Measurements from ENCODE around the gene ZFC3H1. TPM values are rescaled to one million over a fixed set of nuclear protein-coding genes. Genes with fewer than 3 reads are reported as not detected.

Gene ZFC3H1
- total and polyA plus RNA-seq, 2 of the 8 experiments (the other 6 are each of a cell fraction or from before 2014, with no cell fraction given) = 20.0 to 32.4 TPM

DNA sequence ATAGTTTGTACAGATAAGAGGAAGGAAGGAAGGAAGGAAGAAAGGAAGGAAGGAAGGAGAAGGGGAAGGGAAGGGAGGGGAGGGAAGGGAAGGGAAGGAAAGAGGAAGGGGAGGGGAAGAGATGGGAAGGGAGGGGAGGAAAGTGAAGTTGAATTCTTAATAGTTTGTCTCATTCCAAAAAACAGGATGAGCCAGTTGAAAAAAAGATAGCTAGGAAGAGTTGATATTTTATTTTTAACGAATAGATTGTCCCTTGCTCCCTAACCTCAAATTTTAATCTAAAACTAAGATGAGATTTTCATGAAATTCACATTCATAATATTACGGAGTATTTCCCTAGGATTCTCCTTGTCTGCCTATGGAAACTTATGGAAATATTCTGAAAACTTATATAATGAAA lies 80.7 kb downstream of the ZFC3H1 start:
- no peak for DNase-seq (ENCODE audit: low read depth in 1 of 2, low spot score in 2 of 2)
- H3K36me3 ChIP-seq (ENCODE audit: control insufficient read depth in 2 of 4, insufficient read depth in 4 of 4, low read length in 3 of 4) = no peaks in the 10 kb centered on the region

More for the DNA sequence above, 80.7 kb downstream of the ZFC3H1 start:
- no peak overlapping the region for H3K23ac ChIP-seq (ENCODE audit: insufficient read length)
- H2BK20ac ChIP-seq (ENCODE audit: low read length) = no peak overlapping the region
- no peak overlapping the region for H3K18ac ChIP-seq (ENCODE audit: extremely low read depth, low read length)
- FAIRE-seq = no peak
- H3K56ac ChIP-seq (replicated peaks; ENCODE audit: insufficient read length, low read depth, low read length) = no peak overlapping the region
- H2BK5ac ChIP-seq (ENCODE audit: low read depth, low read length) = no peak overlapping the region
- H2BK15ac ChIP-seq (ENCODE audit: low read length) = no peak overlapping the region
- ChIA-PET CTCF (ENCODE audit: partially characterized antibody) (no interaction called here), POLR2A (ENCODE audit: partially characterized antibody) (no interaction called here)
- TF ChIP-seq ZNF274 (IDR thresholded peaks at IDR 0.05; ENCODE audit: borderline replicate concordance, extremely low read depth, low read length) (no peak), CTBP2 (IDR thresholded peaks at IDR 0.05; ENCODE audit: borderline replicate concordance, insufficient read depth, insufficient read length, low read length) (no peak), POU5F1 (IDR thresholded peaks at IDR 0.05; ENCODE audit: low read depth, low read length) (no peak), FOSL1 (IDR thresholded peaks at IDR 0.05; ENCODE audit: insufficient read depth, low read depth, low read length) (no peak), TAF7 (optimal IDR thresholded peaks at IDR 0.05; ENCODE audit: borderline replicate concordance, low read depth, low read length) (no peak), RBBP5 (IDR thresholded peaks at IDR 0.05; ENCODE audit: borderline replicate concordance, low read depth, low read length) (no peak), EZH2 (IDR thresholded peaks at IDR 0.05; ENCODE audit: low read depth, low read length, severe bottlenecking) (no peak), SUZ12 (IDR thresholded peaks at IDR 0.05; ENCODE audit: low read length) (no peak)
- no peak overlapping the region for H3K27ac ChIP-seq (ENCODE audit: low read depth, low read length)
- no peak overlapping the region for H4K91ac ChIP-seq (replicated peaks; ENCODE audit: insufficient read length, low read length)
- H3K27me3 ChIP-seq (replicated peaks in 1 of 4; ENCODE audit: control insufficient read depth in 3 of 4, extremely low read depth in 1 of 4, insufficient read depth in 3 of 4, low read length in 3 of 4) = no peaks in the 10 kb centered on the region
- no peaks in the 10 kb centered on the region for H4K20me1 ChIP-seq (replicated peaks in 1 of 2; ENCODE audit: control insufficient read depth in 1 of 2, insufficient read depth in 2 of 2, low read length in 2 of 2)
- H3K4me3 ChIP-seq (ENCODE audit: extremely low read depth in 1 of 4, insufficient read depth in 2 of 4, low read depth in 3 of 4, low read length in 4 of 4) = no peak overlapping the region
- H3K4ac ChIP-seq (replicated peaks; ENCODE audit: insufficient read length, low read depth, low read length) = no peak overlapping the region
- H3K9me3 ChIP-seq (ENCODE audit: insufficient read depth in 2 of 2, low read depth in 1 of 2, low read length in 1 of 2) = no peaks in the 10 kb centered on the region
- H4K8ac ChIP-seq (ENCODE audit: extremely low read depth, insufficient read depth, low read length) = no peak overlapping the region
- no peak overlapping the region for H2BK120ac ChIP-seq (replicated peaks; ENCODE audit: low read depth, low read length)
- H2AFZ ChIP-seq (ENCODE audit: low read length) = no peak overlapping the region
- H2BK12ac ChIP-seq (ENCODE audit: low read depth, low read length) = no peak overlapping the region
- WGBS, 2 experiments (ENCODE audit: extremely low coverage in 1 of 2, insufficient coverage in 1 of 2, insufficient read length in 1 of 2, insufficient replicate concordance in 2 of 2, low coverage in 1 of 2, low lambda C conversion rate in 2 of 2, missing lambda C conversion rate in 1 of 2) = 96% methylated on average over 2 of the region's 2 CpGs; no CpG with 5 or more reads in 1 of the 2 experiments
- H3K9ac ChIP-seq (replicated peaks in 1 of 4; ENCODE audit: extremely low read depth in 1 of 4, low read depth in 3 of 4, low read length in 3 of 4) = no peak overlapping the region
- no peak overlapping the region for H3K14ac ChIP-seq (ENCODE audit: insufficient read length)
- no peak overlapping the region for H4K5ac ChIP-seq (ENCODE audit: insufficient read length, low read depth, low read length)
- H3K79me2 ChIP-seq (ENCODE audit: control insufficient read depth in 1 of 2, insufficient read depth in 2 of 2, low read length in 2 of 2) = no peaks in the 10 kb centered on the region
- no peaks in the 10 kb centered on the region for H3K79me1 ChIP-seq (ENCODE audit: low read depth, low read length)
- peaks cover 0 to 3% (median 0%) of the 10 kb centered on the region in 4 experiments; a peak in 1 of 7 replicates for H3K4me1 ChIP-seq (replicated peaks in 1 of 4; ENCODE audit: control insufficient read depth in 3 of 4, insufficient read depth in 4 of 4, low read length in 3 of 4)
- H3K23me2 ChIP-seq (ENCODE audit: low read depth, low read length) = no peaks in the 10 kb centered on the region
- no peak overlapping the region for H2AK5ac ChIP-seq (ENCODE audit: low read depth, low read length)
- no peak overlapping the region for H3K4me2 ChIP-seq (ENCODE audit: insufficient read depth in 1 of 2, low read depth in 2 of 2, low read length in 2 of 2)

Measured in H1 (cell line).